H1 (cell line): Measurements from ENCODE around the gene GPR141. TPM values are rescaled to one million over a fixed set of nuclear protein-coding genes. Genes with fewer than 3 reads are reported as not detected.

ENCODE experiments used
- CTCF ChIA-PET: fragments of 300-600 bp; sonication (Branson Sonifier 250); formaldehyde crosslinking; loops from one replicate; lab custom pipeline; 2021; ENCODE audit not compliant: partially characterized antibody; lab: Charles Lee
- POLR2A ChIA-PET: fragments of 300-600 bp; sonication (Branson Sonifier 250); formaldehyde crosslinking; loops from one replicate; lab custom pipeline; 2021; ENCODE audit warnings: inconsistent platforms; ENCODE audit not compliant: partially characterized antibody; lab: Charles Lee
- DNase-seq, 2 experiments: peaks; one replicate each; pipeline versions ENCODE4 v3.0.0 to v3.0.0-alpha.2; 2010 to 2022; ENCODE audit warnings: low spot score in 2 of 2, low read depth in 1 of 2, mixed read lengths in 1 of 2
- FAIRE-seq: peaks from 2 replicates; lab custom pipeline; 2011; peaks lifted over from hg19 to GRCh38; lab: Jason Lieb, UNC
- H2AFZ ChIP-seq: 2 replicates; pipeline ENCODE4 v1.8.1; 2012; ENCODE audit warnings: low read length, inconsistent platforms
- H2AK5ac ChIP-seq: 2 replicates; pipeline ENCODE4 v1.6.1; 2013; ENCODE audit warnings: low read depth, low read length
- H2BK120ac ChIP-seq: replicated peaks from 2 replicates; pipeline ENCODE3; 2013; ENCODE audit warnings: low read depth, low read length, inconsistent platforms
- H2BK12ac ChIP-seq: 2 replicates; pipeline ENCODE4 v1.6.1; 2013; ENCODE audit warnings: low read depth, low read length
- H2BK15ac ChIP-seq: 2 replicates; pipeline ENCODE4 v1.6.1; 2013; ENCODE audit warnings: low read length
- H2BK20ac ChIP-seq: 2 replicates; pipeline ENCODE4 v1.6.1; 2013; ENCODE audit warnings: low read length
- H2BK5ac ChIP-seq: 2 replicates; pipeline ENCODE4 v1.6.1; 2013; ENCODE audit warnings: low read depth, low read length
- H3K14ac ChIP-seq: 2 replicates; pipeline ENCODE4 v1.6.1; 2013; ENCODE audit warnings: inconsistent platforms; ENCODE audit not compliant: insufficient read length
- H3K18ac ChIP-seq: 2 replicates; pipeline ENCODE4 v1.6.1; 2013; ENCODE audit warnings: low read length; ENCODE audit errors: extremely low read depth
- H3K23ac ChIP-seq: 2 replicates; pipeline ENCODE4 v1.6.1; 2013; ENCODE audit warnings: inconsistent platforms; ENCODE audit not compliant: insufficient read length
- H3K23me2 ChIP-seq: 2 replicates; pipeline ENCODE4 v1.6.1; 2013; ENCODE audit warnings: low read depth, low read length
- H3K27ac ChIP-seq: 2 replicates; pipeline ENCODE4 v1.6.1; 2011; ENCODE audit warnings: low read depth, low read length, inconsistent platforms
- H3K27me3 ChIP-seq, 4 experiments: replicated peaks in 1 of 4; 1 replicate in 1 of 4; 2 replicates in 3 of 4; pipeline versions ENCODE4 v1.6.1 to v1.8.1; 2011 to 2013; ENCODE audit warnings: low read length in 3 of 4, mild to moderate bottlenecking in 3 of 4, inconsistent platforms in 2 of 4, mixed read lengths in 2 of 4, moderate library complexity in 1 of 4; ENCODE audit not compliant: control insufficient read depth in 3 of 4, insufficient read depth in 3 of 4; ENCODE audit errors: extremely low read depth in 1 of 4
- H3K36me3 ChIP-seq, 4 experiments: 2 replicates each; pipeline versions ENCODE4 v1.6.1 to v1.8.1; 2011 to 2013; ENCODE audit warnings: mild to moderate bottlenecking in 4 of 4, low read length in 3 of 4, moderate library complexity in 2 of 4, control low read depth in 1 of 4, inconsistent platforms in 1 of 4; ENCODE audit not compliant: insufficient read depth in 4 of 4, control insufficient read depth in 2 of 4
- H3K4ac ChIP-seq: replicated peaks from 2 replicates; pipeline ENCODE3; 2013; ENCODE audit warnings: low read length, low read depth, mixed read lengths, inconsistent platforms; ENCODE audit not compliant: insufficient read length
- H3K4me1 ChIP-seq, 4 experiments: replicated peaks in 1 of 4; 1 replicate in 1 of 4; 2 replicates in 3 of 4; pipeline versions ENCODE4 v1.6.1 to v1.8.1; 2011 to 2013; ENCODE audit warnings: low read length in 3 of 4, inconsistent platforms in 2 of 4, mixed read lengths in 1 of 4; ENCODE audit not compliant: insufficient read depth in 4 of 4, control insufficient read depth in 3 of 4
- H3K4me2 ChIP-seq, 2 experiments: 2 replicates each; pipeline versions ENCODE4 v1.6.1 to v1.8.1; 2011 to 2013; ENCODE audit warnings: low read depth in 2 of 2, low read length in 2 of 2, control low read depth in 1 of 2, inconsistent platforms in 1 of 2, mild to moderate bottlenecking in 1 of 2; ENCODE audit not compliant: insufficient read depth in 1 of 2
- H3K4me3 ChIP-seq, 4 experiments: fragments of 200-600, 300-600 bp in 1 of 4; sonication (generic), shearing (Covaris generic), sonication (Bioruptor Twin) in 1 of 4; 2 replicates each; pipeline versions ENCODE4 v1.5.1 to v1.8.1; 2011 to 2016; ENCODE audit warnings: low read length in 4 of 4, low read depth in 3 of 4, control low read depth in 2 of 4, inconsistent platforms in 2 of 4, mild to moderate bottlenecking in 2 of 4, mixed read lengths in 1 of 4, moderate library complexity in 1 of 4; ENCODE audit not compliant: insufficient read depth in 2 of 4; ENCODE audit errors: extremely low read depth in 1 of 4
- H3K56ac ChIP-seq: replicated peaks from 2 replicates; pipeline ENCODE3; 2013; ENCODE audit warnings: low read depth, mild to moderate bottlenecking, mixed read lengths, low read length, inconsistent platforms; ENCODE audit not compliant: insufficient read length
- H3K79me1 ChIP-seq: 2 replicates; pipeline ENCODE4 v1.6.1; 2013; ENCODE audit warnings: low read depth, low read length, control low read depth
- H3K79me2 ChIP-seq, 2 experiments: 2 replicates each; pipeline versions ENCODE4 v1.6.1 to v1.8.1; 2012 to 2013; ENCODE audit warnings: low read length in 2 of 2, mild to moderate bottlenecking in 2 of 2, inconsistent platforms in 1 of 2; ENCODE audit not compliant: insufficient read depth in 2 of 2, control insufficient read depth in 1 of 2
- H3K9ac ChIP-seq, 4 experiments: replicated peaks in 1 of 4; 1 replicate in 1 of 4; 2 replicates in 3 of 4; pipeline versions ENCODE4 v1.6.1 to v1.8.1; 2011 to 2013; ENCODE audit warnings: low read depth in 3 of 4, low read length in 3 of 4, control low read depth in 2 of 4, mild to moderate bottlenecking in 2 of 4, moderate library complexity in 2 of 4, inconsistent platforms in 1 of 4; ENCODE audit errors: extremely low read depth in 1 of 4
- H3K9me3 ChIP-seq, 2 experiments: 2 replicates each; pipeline versions ENCODE4 v1.6.1 to v1.8.1; 2012 to 2013; ENCODE audit warnings: mild to moderate bottlenecking in 2 of 2, moderate library complexity in 2 of 2, control low read depth in 1 of 2, inconsistent platforms in 1 of 2, low read depth in 1 of 2, low read length in 1 of 2, mixed read lengths in 1 of 2; ENCODE audit not compliant: insufficient read depth in 2 of 2
- H4K20me1 ChIP-seq, 2 experiments: replicated peaks in 1 of 2; 2 replicates each; pipeline versions ENCODE3 to v1.8.1; 2011 to 2013; ENCODE audit warnings: inconsistent platforms in 2 of 2, low read length in 2 of 2, mild to moderate bottlenecking in 1 of 2; ENCODE audit not compliant: insufficient read depth in 2 of 2, control insufficient read depth in 1 of 2
- H4K5ac ChIP-seq: 2 replicates; pipeline ENCODE4 v1.6.1; 2013; ENCODE audit warnings: low read length, low read depth, mixed read lengths, inconsistent platforms; ENCODE audit not compliant: insufficient read length
- H4K8ac ChIP-seq: 2 replicates; pipeline ENCODE4 v1.8.0; 2013; ENCODE audit warnings: mild to moderate bottlenecking, moderate library complexity, low read length, inconsistent platforms; ENCODE audit not compliant: insufficient read depth; ENCODE audit errors: extremely low read depth
- H4K91ac ChIP-seq: replicated peaks from 2 replicates; pipeline ENCODE3; 2013; ENCODE audit warnings: low read length, mixed read lengths, inconsistent platforms; ENCODE audit not compliant: insufficient read length
- EP300 ChIP-seq, 2 experiments: IDR thresholded peaks; 1 replicate in 1 of 2; 2 replicates in 1 of 2; pipeline ENCODE4 v1.6.1; 2011 to 2012; ENCODE audit warnings: low read depth in 2 of 2, low read length in 2 of 2, mild to moderate bottlenecking in 2 of 2, borderline replicate concordance in 1 of 2, inconsistent platforms in 1 of 2, moderate library complexity in 1 of 2
- POU5F1 ChIP-seq: IDR thresholded peaks from 2 replicates; pipeline ENCODE4 v1.6.1; 2011; ENCODE audit warnings: low read depth, mild to moderate bottlenecking, low read length, moderate library complexity
- RXRA ChIP-seq: IDR thresholded peaks from 2 replicates; pipeline ENCODE4 v1.6.1; 2011; ENCODE audit warnings: low read depth, mild to moderate bottlenecking, low read length, moderate library complexity; ENCODE audit not compliant: insufficient read depth
- WGBS, 2 experiments: shearing (Covaris generic) in 1 of 2; methylation state at CpG; one replicate each; pipeline versions ENCODE4 v1.1.6 to v1.1.7; 2013 to 2015; ENCODE audit warnings: low lambda C conversion rate in 2 of 2, mixed read lengths in 2 of 2, inconsistent platforms in 1 of 2, low coverage in 1 of 2, missing lambda C conversion rate in 1 of 2; ENCODE audit not compliant: insufficient replicate concordance in 2 of 2, insufficient coverage in 1 of 2, insufficient read length in 1 of 2; ENCODE audit errors: extremely low coverage in 1 of 2, missing lambda C conversion rate in 1 of 2; 5-methylcytosine and 5-hydroxymethylcytosine counted together
- polyA plus RNA-seq, 7 experiments: library from polyadenylated mRNA; depleted of rRNA in 3 of 7; stranded (reverse) in 5 of 7; unstranded in 2 of 7; fragments of >200 nt in 5 of 7; fragments of 200-250 nt in 2 of 7; gene quantifications; 1 replicate in 5 of 7; 2 replicates in 1 of 7; 4 replicates in 1 of 7; pipeline versions ENCODE4 v1.2.1 to v1.2.3, GENCODE V29; 2011 to 2013; ENCODE audit warnings: missing spikeins in 2 of 7, mixed read lengths in 2 of 7
- total RNA-seq: library from RNA; stranded (reverse); fragmentation: NEBNext Ultra II Directional; extraction: Animal tissue kit (Norgen Biotek cat#: 25700); gene quantifications from 2 replicates; pipeline ENCODE4 v1.2.1, GENCODE V29; 2021

The GPR141 gene
- total and polyA plus RNA-seq, 2 of the 8 experiments (the other 6 are each of a cell fraction or from before 2014, with no cell fraction given): 0.45 to 1.0 TPM

DNA sequence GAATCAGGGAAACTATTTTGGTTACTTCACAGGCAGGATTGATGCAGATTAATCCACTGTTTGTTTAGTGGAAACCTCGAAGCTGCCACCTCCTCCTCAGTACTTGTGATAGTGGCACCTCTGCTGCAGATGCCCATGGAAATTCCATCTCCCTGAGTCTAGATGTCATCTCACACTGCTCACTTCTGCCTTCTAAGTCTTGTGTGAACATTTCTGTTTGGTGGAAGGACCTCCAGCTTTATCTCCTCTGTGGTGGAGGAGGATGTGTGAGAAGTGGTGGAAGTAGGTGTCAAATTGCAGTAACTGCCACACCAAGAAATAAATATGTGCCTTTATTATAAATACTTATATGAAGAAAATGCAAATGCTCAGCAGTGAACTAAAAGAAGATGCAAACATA lies 25.8 kb upstream of the GPR141 start:
- H2BK12ac ChIP-seq: no peak overlapping the region
- TF ChIP-seq POU5F1 (no peak), RXRA (no peak), EP300 (IDR thresholded peaks at IDR 0.05; ENCODE audit: borderline replicate concordance in 1 of 2, low read depth in 2 of 2, low read length in 2 of 2) (no peak)
- H2BK120ac ChIP-seq: no peak overlapping the region
- H4K91ac ChIP-seq: no peak overlapping the region
- no peaks in the 10 kb centered on the region for H3K27me3 ChIP-seq
- no peak overlapping the region for H3K4ac ChIP-seq
- H2BK5ac ChIP-seq: no peak overlapping the region
- no peak overlapping the region for H3K18ac ChIP-seq
- H3K27ac ChIP-seq: no peak overlapping the region
- no peak overlapping the region for H3K4me3 ChIP-seq
- POLR2A ChIA-PET: no interaction called here
- no peak overlapping the region for H3K23ac ChIP-seq
- H4K5ac ChIP-seq: no peak overlapping the region
- no peaks in the 10 kb centered on the region; the same call in 1 of the 2 replicates for H3K23me2 ChIP-seq
- no peaks in the 10 kb centered on the region for H3K4me1 ChIP-seq
- H2BK20ac ChIP-seq: no peak overlapping the region
- no peaks in the 10 kb centered on the region for H3K79me2 ChIP-seq
- H2AK5ac ChIP-seq: no peak overlapping the region
- H4K20me1 ChIP-seq: no peaks in the 10 kb centered on the region
- no peaks in the 10 kb centered on the region for H3K36me3 ChIP-seq
- DNase-seq (no peak), FAIRE-seq (no peak)
- no peaks in the 10 kb centered on the region for H3K79me1 ChIP-seq
- H2AFZ ChIP-seq: no peak overlapping the region
- no peak overlapping the region for H2BK15ac ChIP-seq
- H3K9me3 ChIP-seq: no peaks in the 10 kb centered on the region
- H3K56ac ChIP-seq: no peak overlapping the region
- peak overlapping the region; percentile 99 for H3K14ac ChIP-seq
- no peak overlapping the region for H4K8ac ChIP-seq
- H3K9ac ChIP-seq: no peak overlapping the region
- 73% methylated on average over 1 of the region's 1 CpG; no CpG with 5 or more reads in 1 of the 2 experiments for WGBS, 2 experiments
- CTCF ChIA-PET: no interaction called here
- no peak overlapping the region for H3K4me2 ChIP-seq
